Lung (tissue), 12 donors: ENCODE data around the gene SNED1. TPM values are rescaled to one million over a fixed set of nuclear protein-coding genes. Genes with fewer than 3 reads are reported as not detected.

Source experiments
- ATAC-seq: fragments of 200-7000 bp; cut with Tn5 transposase; one replicate; pipeline ENCODE4 v1.9.1; 2020; ENCODE audit warnings: moderate number of reproducible peaks; ENCODE audit not compliant: insufficient read depth, low FRiP score
- DNase-seq, 3 donors: peaks; one replicate each; pipeline ENCODE4 v3.0.0-alpha.2; 2013 to 2017
- H3K27ac ChIP-seq, 2 donors: one replicate each; pipeline ENCODE4 v1.5.1; 2013; ENCODE audit warnings: mild to moderate bottlenecking in 2 of 2, moderate library complexity in 2 of 2, control low read depth in 1 of 2, inconsistent platforms in 1 of 2, low read depth in 1 of 2, low read length in 1 of 2
- H3K27me3 ChIP-seq, 3 donors: one replicate each; pipeline ENCODE4 v1.5.1; 2013; ENCODE audit warnings: low read length in 2 of 3; ENCODE audit not compliant: control insufficient read depth in 3 of 3, insufficient read depth in 3 of 3
- H3K36me3 ChIP-seq, 4 donors: one replicate each; pipeline ENCODE4 v1.5.1; 2013; ENCODE audit warnings: low read length in 4 of 4, mild to moderate bottlenecking in 1 of 4, moderate library complexity in 1 of 4; ENCODE audit not compliant: control insufficient read depth in 4 of 4, insufficient read depth in 4 of 4
- H3K4me1 ChIP-seq, 5 donors: one replicate each; pipeline ENCODE4 v1.5.1; 2013; ENCODE audit warnings: low read length in 5 of 5, mild to moderate bottlenecking in 2 of 5, moderate library complexity in 1 of 5; ENCODE audit not compliant: control insufficient read depth in 5 of 5, insufficient read depth in 5 of 5
- H3K4me3 ChIP-seq: one replicate; pipeline ENCODE4 v1.5.1; 2013; ENCODE audit warnings: mild to moderate bottlenecking, control low read depth, moderate library complexity
- H3K9ac ChIP-seq, 2 donors: one replicate each; pipeline ENCODE4 v1.5.1; 2013; ENCODE audit warnings: low read length in 2 of 2, control low read depth in 1 of 2; ENCODE audit not compliant: insufficient read depth in 1 of 2
- H3K9me3 ChIP-seq, 4 donors: one replicate each; pipeline ENCODE4 v1.5.1; 2013; ENCODE audit warnings: low read length in 3 of 4, mild to moderate bottlenecking in 1 of 4, moderate library complexity in 1 of 4; ENCODE audit not compliant: control insufficient read depth in 4 of 4, insufficient read depth in 3 of 4
- CTCF ChIP-seq: IDR thresholded peaks from 2 replicates; pipeline ENCODE4 v1.5.1; 2012; ENCODE audit warnings: mild to moderate bottlenecking; ENCODE audit errors: control extremely low read depth, extremely low read depth
- WGBS, 2 donors: extraction: QIAGEN DNeasy Blood & Tissue Kit; methylation state at CpG; one replicate each; pipeline ENCODE4 v1.1.7; 2013; 5-methylcytosine and 5-hydroxymethylcytosine counted together
- polyA plus RNA-seq, 2 donors: library from polyadenylated mRNA; stranded (reverse); fragments of 200-250 nt; gene quantifications; one replicate each; pipeline ENCODE4 v1.2.1, GENCODE V29; 2013
- total RNA-seq, 2 donors: library from RNA; depleted of rRNA in 1 of 2; stranded (reverse); fragments of >200 nt in 1 of 2; gene quantifications; one replicate each; pipeline ENCODE4 v1.2.1, GENCODE V29; 2014 to 2021
- donor health status: control.
- donor health status: control.
- donor health status: Bipolar disorder and iron deficiency.
- donor health status: healthy.
- donor health status: DM: yes; HTN: yes; CAD: no.

SNED1 gene
- total and polyA plus RNA-seq, 4 donors, result 5.9 to 74.6 (median 34.7) TPM

- Histone ChIP-seq H3K4me3 (no peak overlapping the region), H3K27ac (no peak overlapping the region), H3K9ac (no peak overlapping the region), H3K36me3 (peaks cover 0 to 55% (median 38%) of the 10 kb centered on the region in 4 donors), H3K4me1 (peaks cover 0 to 9% (median 0%) of the 10 kb centered on the region in 5 donors), H3K9me3 (peaks cover 0 to 3% (median 3%) of the 10 kb centered on the region in 4 donors), H3K27me3 (no peaks in the 10 kb centered on the region)
- 48 to 64% methylated on average over 5 of the region's 5 CpGs for WGBS, 2 donors
- no peak for ATAC-seq
- TF ChIP-seq CTCF, result no peak
- DNase-seq, result no peak
Observed at GRCh38 chr2:241041589-241042158, 43.3 kb downstream of the SNED1 start.

DNA sequence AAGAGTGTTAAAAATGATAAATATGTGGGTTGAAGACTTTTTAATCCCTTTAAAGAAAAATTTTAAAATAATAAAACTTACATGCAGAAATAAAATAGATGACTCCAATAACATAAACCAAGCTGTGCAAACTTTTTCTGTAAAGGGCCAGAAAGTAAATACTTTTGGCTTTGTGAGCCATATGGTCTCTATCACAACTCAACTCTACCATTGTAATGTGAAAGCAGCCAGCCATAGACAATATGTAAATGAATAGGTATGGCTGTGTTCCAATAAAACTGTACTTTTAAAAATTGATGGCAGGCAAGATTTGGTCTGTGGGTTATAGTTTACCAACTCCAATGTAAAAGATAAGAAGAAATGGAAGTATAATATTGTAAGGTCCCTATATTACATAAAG lies 45.2 kb downstream of the SNED1 start:
- Histone ChIP-seq H3K4me1 (no peaks in the 10 kb centered on the region), H3K9me3 (peaks cover 0 to 3% (median 3%) of the 10 kb centered on the region in 4 donors), H3K27me3 (no peaks in the 10 kb centered on the region), H3K27ac (no peak overlapping the region), H3K36me3 (peaks cover 0 to 48% (median 35%) of the 10 kb centered on the region in 4 donors), H3K9ac (no peak overlapping the region), H3K4me3 (no peak overlapping the region)
- DNase-seq (peak in 2 of 3 donors; percentile 62 to 63), ATAC-seq (no peak)
- no peak for TF ChIP-seq CTCF

DNA sequence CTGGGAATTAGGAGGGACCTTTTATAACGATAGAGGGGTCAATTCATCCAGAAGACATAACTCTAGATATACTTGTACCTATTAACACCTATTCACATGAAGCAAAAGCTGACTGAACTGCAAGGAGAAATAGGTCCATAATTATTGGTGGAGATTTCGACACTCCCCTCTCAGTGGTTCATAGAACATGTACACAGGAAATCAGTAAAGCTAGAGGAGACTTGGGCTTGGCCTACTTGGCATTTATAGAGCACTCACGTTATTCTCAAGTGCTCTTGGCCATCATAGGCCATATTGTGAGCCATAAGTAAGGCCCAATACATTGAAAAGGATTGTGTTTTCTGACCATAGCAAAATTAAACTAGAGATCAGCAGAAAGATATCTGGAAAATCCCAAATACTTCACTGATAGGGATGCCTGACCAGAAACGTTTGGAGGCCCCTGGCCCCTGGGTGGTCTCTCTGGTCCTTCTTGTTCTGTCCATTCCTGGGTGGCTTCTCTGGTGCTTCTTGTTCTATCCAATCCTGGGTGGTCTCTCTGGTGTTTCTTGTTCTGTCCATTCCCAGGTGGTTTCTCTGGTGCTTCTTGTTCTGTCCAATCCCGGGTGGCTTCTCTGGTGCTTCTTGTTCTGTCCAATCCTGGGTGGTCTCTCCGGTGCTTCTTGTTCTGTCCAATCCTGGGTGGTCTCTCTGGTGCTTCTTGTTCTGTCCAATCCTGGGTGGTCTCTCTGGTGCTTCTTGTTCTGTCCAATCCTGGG lies 49.0 kb downstream of the SNED1 start:
- peaks cover 0 to 48% (median 33%) of the 10 kb centered on the region in 4 donors for H3K36me3 ChIP-seq
- DNase-seq (no peak), ATAC-seq (no peak)
- H3K4me3 ChIP-seq, result no peak overlapping the region
- no peaks in the 10 kb centered on the region for H3K4me1 ChIP-seq
- no peaks in the 10 kb centered on the region for H3K27me3 ChIP-seq
- H3K9me3 ChIP-seq, result peaks cover 0 to 3% (median 3%) of the 10 kb centered on the region in 4 donors
- H3K9ac ChIP-seq, result no peak overlapping the region
- no peak overlapping the region for H3K27ac ChIP-seq
- TF ChIP-seq CTCF, result no peak
- 79 to 91% methylated on average over 6 of the region's 6 CpGs for WGBS, 2 donors
